GM18951 (cell line): Measurements from ENCODE around the gene MAST4.

Experiments used
- POLR2A ChIP-seq: IDR thresholded peaks from 4 replicates; pipeline ENCODE4 v1.6.1; 2011; ENCODE audit warnings: mild to moderate bottlenecking; ENCODE audit not compliant: insufficient read length, insufficient read depth; ENCODE audit errors: extremely low read depth
- in situ Hi-C: fragments of 300-500 bp; cut with MboI; formaldehyde crosslinking; loops from one replicate; pipeline ENCODE4 v1.12.0; 2022; ENCODE audit warnings: low sequenced_read_pairs, mixed read lengths, inconsistent platforms; ENCODE audit not compliant: unreplicated experiment

Gene MAST4

GRCh38 chr5:67182301-67182790, 586.2 kb downstream of the MAST4 start:
- TF ChIP-seq POLR2A = no peak
- in situ Hi-C loops = no loop called here

GRCh38 chr5:67183859-67184258, 587.7 kb downstream of the MAST4 start:
- no peak for TF ChIP-seq POLR2A
- in situ Hi-C loops = no loop called here

GRCh38 chr5:67187006-67187715, 591.0 kb downstream of the MAST4 start:
- TF ChIP-seq POLR2A = no peak
- in situ Hi-C loops = no loop called here

- in situ Hi-C loops = no loop called here
- no peak for TF ChIP-seq POLR2A
Observed at GRCh38 chr5:67188274-67189078, 592.3 kb downstream of the MAST4 start.

GRCh38 chr5:67189079-67189354, 592.8 kb downstream of the MAST4 start:
- TF ChIP-seq POLR2A = no peak
- in situ Hi-C loops = no loop called here

- in situ Hi-C loops = no loop called here
- no peak for TF ChIP-seq POLR2A
Observed at GRCh38 chr5:67189931-67190330, 593.7 kb downstream of the MAST4 start.

GRCh38 chr5:67190410-67190809, 594.2 kb downstream of the MAST4 start:
- in situ Hi-C loops = no loop called here

GRCh38 chr5:67190861-67191260, 594.7 kb downstream of the MAST4 start:
- no peak for TF ChIP-seq POLR2A
- in situ Hi-C loops = no loop called here

More at GRCh38 chr5:67190410-67190809, 594.2 kb downstream of the MAST4 start:
- no peak for TF ChIP-seq POLR2A

GRCh38 chr5:67192719-67193438, 596.7 kb downstream of the MAST4 start:
- in situ Hi-C loops = no loop called here
- no peak for TF ChIP-seq POLR2A

GRCh38 chr5:67193439-67193807, 597.2 kb downstream of the MAST4 start:
- in situ Hi-C loops = no loop called here
- TF ChIP-seq POLR2A = no peak

GRCh38 chr5:67194166-67194565, 598.0 kb downstream of the MAST4 start:
- in situ Hi-C loops = no loop called here
- no peak for TF ChIP-seq POLR2A

- no peak for TF ChIP-seq POLR2A
- in situ Hi-C loops = no loop called here
Observed at GRCh38 chr5:67195406-67196275, 599.4 kb downstream of the MAST4 start.
